ENCODE results near the gene NBAS. TPM values are rescaled to one million over a fixed set of nuclear protein-coding genes. Genes with fewer than 3 reads are reported as not detected.

Gene NBAS
- total and polyA plus RNA-seq, 3 experiments from 2014 or later: 22.0 to 34.1 (median 30.6) TPM

DNA sequence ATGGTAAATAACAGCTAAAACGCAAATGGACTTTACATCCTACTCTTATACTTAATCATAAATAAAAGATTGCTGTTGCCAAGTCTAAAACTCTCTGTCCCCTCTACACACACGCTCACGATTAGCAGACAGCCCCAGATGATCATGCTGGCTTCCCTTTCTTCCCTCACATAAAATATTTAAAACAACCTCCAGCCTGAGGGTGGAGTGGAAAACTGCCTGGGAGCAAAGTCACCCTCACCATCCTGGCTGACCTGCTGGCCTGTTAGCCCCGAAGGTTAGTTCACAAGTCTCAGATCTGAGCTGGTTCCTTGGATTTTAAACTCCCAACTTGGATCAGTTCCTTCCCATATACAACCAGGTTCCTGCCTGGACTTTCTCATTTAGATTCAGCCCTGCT, 288.2 kb downstream of the NBAS start:
- H3K4me1 Mint-ChIP-seq: no peaks in the 10 kb centered on the region
- Histone ChIP-seq H3K27ac (ENCODE audit: low read depth, low read length) (no peak overlapping the region), H3K36me3 (ENCODE audit: insufficient read depth, low read length) (peaks cover 5% of the 10 kb centered on the region), H3K4me3 (ENCODE audit: low read length) (no peak overlapping the region), H3K27me3 (ENCODE audit: insufficient read depth, low read length, poor library complexity, severe bottlenecking) (no peaks in the 10 kb centered on the region), H3K4me1 (ENCODE audit: insufficient read depth, low read length) (no peaks in the 10 kb centered on the region), H3K9me3 (ENCODE audit: low read length) (no peaks in the 10 kb centered on the region)
- CTCF ChIA-PET: no interaction called here
- H3K4me3 Mint-ChIP-seq: no peak overlapping the region
- H3K27me3 Mint-ChIP-seq: no peaks in the 10 kb centered on the region
- H3K36me3 Mint-ChIP-seq: peaks cover 26 to 69% (median 35%) of the 10 kb centered on the region in 3 donors
- POLR2A ChIA-PET: no interaction called here
- DNase-seq: no peak
- H3K27ac Mint-ChIP-seq: no peak overlapping the region
- no peaks in the 10 kb centered on the region for H3K9me3 Mint-ChIP-seq

DNA sequence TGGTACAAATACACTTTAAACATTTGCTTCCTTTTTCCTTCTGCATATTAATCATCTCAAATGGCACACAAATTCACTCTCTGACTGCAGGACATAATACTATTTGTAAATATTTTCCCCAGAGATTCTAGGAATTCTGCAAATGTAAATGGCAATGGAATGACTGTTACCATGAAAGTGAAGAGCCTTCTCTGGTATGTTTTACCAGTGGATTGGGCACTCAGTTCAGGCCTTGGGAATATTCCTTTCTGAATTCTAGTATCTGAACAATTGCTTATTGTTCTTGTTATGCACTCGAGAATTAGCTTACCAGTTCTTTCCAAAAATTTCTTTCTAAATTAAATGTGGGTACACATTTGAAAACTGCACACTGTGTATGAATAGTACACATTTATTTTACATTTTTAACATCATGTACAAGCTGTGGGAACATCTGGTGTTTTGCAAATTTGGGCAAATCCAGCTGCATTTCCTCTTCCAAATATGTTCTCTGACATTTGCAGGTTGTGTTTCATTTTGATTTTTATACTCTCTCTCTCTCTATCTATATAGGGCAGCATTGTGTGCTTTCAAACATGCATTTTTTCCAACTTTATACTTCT, 289.1 kb downstream of the NBAS start:
- Histone ChIP-seq H3K9me3 (ENCODE audit: low read length) (no peaks in the 10 kb centered on the region), H3K4me1 (ENCODE audit: insufficient read depth, low read length) (no peaks in the 10 kb centered on the region), H3K27ac (ENCODE audit: low read depth, low read length) (no peak overlapping the region), H3K27me3 (ENCODE audit: insufficient read depth, low read length, poor library complexity, severe bottlenecking) (no peaks in the 10 kb centered on the region), H3K4me3 (ENCODE audit: low read length) (no peak overlapping the region), H3K36me3 (ENCODE audit: insufficient read depth, low read length) (peaks cover 5% of the 10 kb centered on the region)
- CTCF ChIA-PET: no interaction called here
- H3K27me3 Mint-ChIP-seq: no peaks in the 10 kb centered on the region
- peaks cover 26 to 62% (median 32%) of the 10 kb centered on the region in 3 donors for H3K36me3 Mint-ChIP-seq
- H3K4me1 Mint-ChIP-seq: no peaks in the 10 kb centered on the region
- H3K9me3 Mint-ChIP-seq: no peaks in the 10 kb centered on the region
- no peak overlapping the region for H3K4me3 Mint-ChIP-seq
- DNase-seq: no peak
- POLR2A ChIA-PET: no interaction called here
- no peak overlapping the region for H3K27ac Mint-ChIP-seq

DNA sequence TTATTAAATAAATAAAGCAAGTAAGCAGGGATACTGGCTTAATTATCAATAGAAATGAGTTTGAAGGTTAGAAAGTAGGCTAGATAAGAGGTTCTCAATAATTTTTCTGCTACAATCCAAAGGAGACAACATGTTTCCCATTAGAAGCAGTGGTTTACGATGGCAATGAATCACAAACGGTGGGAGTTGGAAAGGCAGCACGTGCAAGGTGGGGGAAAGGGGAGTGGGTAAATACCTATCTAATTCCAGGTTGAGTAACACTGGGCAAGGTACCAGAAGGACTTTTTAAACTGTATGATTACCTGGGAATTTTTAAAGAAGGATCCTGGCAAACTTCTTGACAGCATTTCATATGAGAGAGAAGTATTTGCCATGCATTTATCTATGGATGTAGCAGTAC, 289.9 kb downstream of the NBAS start:
- Mint-ChIP-seq H3K36me3 (peaks cover 26 to 56% (median 32%) of the 10 kb centered on the region in 3 donors), H3K4me1 (no peaks in the 10 kb centered on the region), H3K9me3 (no peaks in the 10 kb centered on the region), H3K27me3 (no peaks in the 10 kb centered on the region), H3K27ac (no peak overlapping the region), H3K4me3 (no peak overlapping the region)
- ChIA-PET POLR2A (no interaction called here), CTCF (no interaction called here)
- H3K27me3 ChIP-seq (ENCODE audit: insufficient read depth, low read length, poor library complexity, severe bottlenecking): no peaks in the 10 kb centered on the region
- no peaks in the 10 kb centered on the region for H3K4me1 ChIP-seq (ENCODE audit: insufficient read depth, low read length)
- H3K9me3 ChIP-seq (ENCODE audit: low read length): no peaks in the 10 kb centered on the region
- no peak overlapping the region for H3K4me3 ChIP-seq (ENCODE audit: low read length)
- DNase-seq: no peak
- no peak overlapping the region for H3K27ac ChIP-seq (ENCODE audit: low read depth, low read length)
- H3K36me3 ChIP-seq (ENCODE audit: insufficient read depth, low read length): peaks cover 5% of the 10 kb centered on the region

GRCh38 chr2:15269043-15269442, 292.1 kb downstream of the NBAS start:
- H3K27me3 Mint-ChIP-seq: no peaks in the 10 kb centered on the region
- Histone ChIP-seq H3K4me1 (ENCODE audit: insufficient read depth, low read length) (no peaks in the 10 kb centered on the region), H3K4me3 (ENCODE audit: low read length) (no peak overlapping the region), H3K36me3 (ENCODE audit: insufficient read depth, low read length) (no peaks in the 10 kb centered on the region), H3K27ac (ENCODE audit: low read depth, low read length) (no peak overlapping the region), H3K9me3 (ENCODE audit: low read length) (no peaks in the 10 kb centered on the region), H3K27me3 (ENCODE audit: insufficient read depth, low read length, poor library complexity, severe bottlenecking) (no peaks in the 10 kb centered on the region)
- no peak overlapping the region for H3K4me3 Mint-ChIP-seq
- peaks cover 32 to 56% (median 34%) of the 10 kb centered on the region in 3 donors for H3K36me3 Mint-ChIP-seq
- H3K27ac Mint-ChIP-seq: peak overlapping the region in 1 of 8 donors; percentile 69
- CTCF ChIA-PET: no interaction called here
- no peaks in the 10 kb centered on the region for H3K9me3 Mint-ChIP-seq
- DNase-seq: no peak
- H3K4me1 Mint-ChIP-seq: no peaks in the 10 kb centered on the region
- POLR2A ChIA-PET: no interaction called here

GRCh38 chr2:15265889-15266288, 295.2 kb downstream of the NBAS start:
- H3K9me3 Mint-ChIP-seq: peaks cover 0 to 3% (median 0%) of the 10 kb centered on the region in 5 donors
- Histone ChIP-seq H3K4me1 (ENCODE audit: insufficient read depth, low read length) (no peaks in the 10 kb centered on the region), H3K9me3 (ENCODE audit: low read length) (no peaks in the 10 kb centered on the region), H3K4me3 (ENCODE audit: low read length) (no peak overlapping the region), H3K36me3 (ENCODE audit: insufficient read depth, low read length) (no peaks in the 10 kb centered on the region), H3K27ac (ENCODE audit: low read depth, low read length) (no peak overlapping the region), H3K27me3 (ENCODE audit: insufficient read depth, low read length, poor library complexity, severe bottlenecking) (no peaks in the 10 kb centered on the region)
- ChIA-PET CTCF (no interaction called here), POLR2A (no interaction called here)
- H3K36me3 Mint-ChIP-seq: peaks cover 42 to 63% (median 52%) of the 10 kb centered on the region in 3 donors
- no peaks in the 10 kb centered on the region for H3K4me1 Mint-ChIP-seq
- no peak for DNase-seq
- no peak overlapping the region for H3K4me3 Mint-ChIP-seq
- H3K27ac Mint-ChIP-seq: no peak overlapping the region
- H3K27me3 Mint-ChIP-seq: no peaks in the 10 kb centered on the region

DNA sequence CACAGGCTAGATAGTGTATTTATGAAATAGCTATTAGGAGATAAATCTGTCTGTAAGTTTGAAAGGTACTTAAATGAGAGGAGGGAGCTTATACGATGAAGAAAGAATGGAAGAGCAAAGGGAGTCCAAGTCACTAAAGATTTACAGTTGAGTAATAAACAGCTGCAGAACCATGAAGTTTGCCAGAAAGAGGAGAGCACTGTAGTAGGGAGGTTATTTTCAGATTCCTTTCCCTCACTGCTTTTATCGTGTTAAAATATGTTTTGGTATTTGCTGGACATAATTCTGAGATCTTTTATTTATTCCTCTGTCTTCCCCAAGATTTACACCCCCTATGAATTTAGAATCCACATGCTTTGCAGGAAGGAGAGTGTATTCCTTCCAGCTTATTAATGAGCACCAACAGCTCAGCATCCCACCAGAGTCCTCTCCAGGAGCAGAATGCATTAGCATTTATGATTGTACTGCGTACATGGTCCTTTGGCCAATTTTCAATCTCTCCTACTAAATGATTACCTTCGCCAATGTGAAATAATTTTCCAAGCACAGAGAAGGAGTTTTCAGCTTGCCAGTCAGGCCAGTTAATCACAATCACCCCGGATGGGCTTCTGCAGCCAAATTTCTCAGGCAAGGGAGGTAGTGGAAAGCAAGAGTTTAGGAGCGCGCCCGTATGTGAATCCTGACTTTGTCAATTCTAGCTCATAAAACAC, 297.0 kb downstream of the NBAS start:
- no peaks in the 10 kb centered on the region for H3K27me3 Mint-ChIP-seq

GRCh38 chr2:15262792-15263191, 298.3 kb downstream of the NBAS start:
- ChIA-PET POLR2A (no interaction called here), CTCF (no interaction called here)
- no peak for DNase-seq
- Mint-ChIP-seq H3K4me3 (no peak overlapping the region), H3K4me1 (no peaks in the 10 kb centered on the region), H3K27ac (no peak overlapping the region), H3K36me3 (peaks cover 40 to 71% (median 68%) of the 10 kb centered on the region in 3 donors), H3K27me3 (no peaks in the 10 kb centered on the region), H3K9me3 (peaks cover 7 to 22% (median 12%) of the 10 kb centered on the region in 5 donors)
- no peak overlapping the region for H3K4me3 ChIP-seq (ENCODE audit: low read length)
- H3K27me3 ChIP-seq (ENCODE audit: insufficient read depth, low read length, poor library complexity, severe bottlenecking): no peaks in the 10 kb centered on the region
- H3K4me1 ChIP-seq (ENCODE audit: insufficient read depth, low read length): no peaks in the 10 kb centered on the region
- peaks cover 4% of the 10 kb centered on the region for H3K9me3 ChIP-seq (ENCODE audit: low read length)
- H3K27ac ChIP-seq (ENCODE audit: low read depth, low read length): no peak overlapping the region
- no peaks in the 10 kb centered on the region for H3K36me3 ChIP-seq (ENCODE audit: insufficient read depth, low read length)

More for the DNA sequence above, 297.0 kb downstream of the NBAS start:
- Mint-ChIP-seq H3K36me3 (peaks cover 44 to 71% (median 66%) of the 10 kb centered on the region in 3 donors), H3K4me3 (no peak overlapping the region), H3K9me3 (peaks cover 2 to 12% (median 5%) of the 10 kb centered on the region in 5 donors), H3K27ac (peak overlapping the region in 1 of 8 donors; percentile 25), H3K4me1 (no peaks in the 10 kb centered on the region)
- no peaks in the 10 kb centered on the region for H3K27me3 ChIP-seq (ENCODE audit: insufficient read depth, low read length, poor library complexity, severe bottlenecking)
- peaks cover 4% of the 10 kb centered on the region for H3K9me3 ChIP-seq (ENCODE audit: low read length)
- POLR2A ChIA-PET: no interaction called here
- DNase-seq: no peak
- CTCF ChIA-PET: no interaction called here
- H3K4me3 ChIP-seq (ENCODE audit: low read length): no peak overlapping the region
- H3K27ac ChIP-seq (ENCODE audit: low read depth, low read length): no peak overlapping the region
- H3K4me1 ChIP-seq (ENCODE audit: insufficient read depth, low read length): no peaks in the 10 kb centered on the region
- no peaks in the 10 kb centered on the region for H3K36me3 ChIP-seq (ENCODE audit: insufficient read depth, low read length)

- Mint-ChIP-seq H3K4me3 (no peak overlapping the region), H3K9me3 (peaks cover 7 to 22% (median 12%) of the 10 kb centered on the region in 5 donors), H3K4me1 (no peaks in the 10 kb centered on the region), H3K27me3 (no peaks in the 10 kb centered on the region), H3K27ac (no peak overlapping the region), H3K36me3 (peaks cover 33 to 69% (median 63%) of the 10 kb centered on the region in 3 donors)
- ChIA-PET POLR2A (no interaction called here), CTCF (no interaction called here)
- Histone ChIP-seq H3K9me3 (ENCODE audit: low read length) (peaks cover 4% of the 10 kb centered on the region), H3K36me3 (ENCODE audit: insufficient read depth, low read length) (no peaks in the 10 kb centered on the region), H3K4me3 (ENCODE audit: low read length) (no peak overlapping the region), H3K27ac (ENCODE audit: low read depth, low read length) (no peak overlapping the region), H3K27me3 (ENCODE audit: insufficient read depth, low read length, poor library complexity, severe bottlenecking) (no peaks in the 10 kb centered on the region), H3K4me1 (ENCODE audit: insufficient read depth, low read length) (no peaks in the 10 kb centered on the region)
- no peak for DNase-seq
Observed at GRCh38 chr2:15260835-15261234, 300.3 kb downstream of the NBAS start.
